SK-N-MC (cell line): ENCODE data around the gene AQP2.

Experiments used
- DNase-seq: peaks from one replicate; pipeline ENCODE4 v3.0.0-alpha.2; 2011; ENCODE audit warnings: low read depth, low spot score
- H3K27ac ChIP-seq: fragments of 200-600 bp; sonication (generic); 2 replicates; pipeline ENCODE4 v1.5.1; 2016; ENCODE audit warnings: mixed run types
- H3K36me3 ChIP-seq: fragments of 200-600 bp; sonication (generic); 2 replicates; pipeline ENCODE4 v1.6.1; 2017; ENCODE audit warnings: antibody characterized with exemption, low read length, mixed read lengths; ENCODE audit not compliant: insufficient read depth
- H3K4me3 ChIP-seq: fragments of 200-600 bp; sonication (generic); 2 replicates; pipeline ENCODE4 v1.5.1; 2016
- H3K9ac ChIP-seq: fragments of 200-600 bp; sonication (generic); 2 replicates; pipeline ENCODE4 v1.8.0; 2017; ENCODE audit warnings: mixed run types, mixed read lengths; ENCODE audit not compliant: insufficient read length
- H3K9me3 ChIP-seq: fragments of 200-600 bp; sonication (generic); 2 replicates; pipeline ENCODE4 v1.6.1; 2017; ENCODE audit warnings: low read depth, mild to moderate bottlenecking, antibody characterized with exemption, low read length, moderate library complexity, mixed read lengths
- EZH2 ChIP-seq: fragments of 200-600 bp; sonication (generic); IDR thresholded peaks from one replicate; pipeline ENCODE4 v1.6.1; 2017; ENCODE audit warnings: antibody characterized with exemption
- FOXP2 ChIP-seq: optimal IDR thresholded peaks from 2 replicates; pipeline ENCODE3; 2011; ENCODE audit warnings: mild to moderate bottlenecking, moderate library complexity; ENCODE audit not compliant: insufficient read depth; ENCODE audit errors: extremely low read length, control extremely low read depth
- POLR2AphosphoS5 ChIP-seq: IDR thresholded peaks from 2 replicates; pipeline ENCODE4 v1.6.1; 2012; ENCODE audit warnings: mild to moderate bottlenecking, low read depth, low read length, borderline replicate concordance

Gene AQP2

DNA sequence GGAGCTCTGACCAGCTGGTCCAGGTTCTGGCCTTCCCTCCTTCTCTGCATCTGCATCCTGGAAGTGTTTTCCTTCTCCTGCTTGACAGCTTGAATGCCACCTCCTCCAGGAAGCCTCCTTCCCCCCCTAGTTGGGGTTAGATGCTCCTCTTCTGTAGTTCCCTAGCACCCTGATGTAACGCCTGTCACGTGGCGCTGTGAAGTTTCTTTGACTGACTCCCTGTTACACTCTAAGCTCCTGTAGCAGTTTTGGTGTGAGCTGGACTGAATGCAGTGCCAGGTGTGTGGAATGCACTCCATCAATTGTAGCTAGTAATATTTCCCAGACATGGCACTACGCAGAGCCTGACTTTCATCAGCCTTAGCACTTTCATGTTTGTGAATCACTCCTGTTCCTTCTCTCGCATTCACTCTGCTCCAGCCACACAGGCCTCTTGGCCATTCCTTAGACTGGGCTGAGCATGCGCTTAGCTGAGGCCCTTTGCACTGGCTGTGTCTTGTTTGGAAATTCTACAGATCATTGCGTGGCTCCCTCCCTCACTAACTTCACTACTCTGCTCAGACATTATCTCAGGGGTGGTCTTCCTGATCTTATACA lies 44.7 kb upstream of the AQP2 start:
- H3K9ac ChIP-seq = no peak overlapping the region
- no peak overlapping the region for H3K4me3 ChIP-seq
- no peaks in the 10 kb centered on the region for H3K9me3 ChIP-seq
- H3K36me3 ChIP-seq = no peaks in the 10 kb centered on the region
- DNase-seq = no peak
- no peak for TF ChIP-seq POLR2AphosphoS5
- TF ChIP-seq EZH2 = no peak
- no peak for TF ChIP-seq FOXP2
- H3K27ac ChIP-seq = no peak overlapping the region

DNA sequence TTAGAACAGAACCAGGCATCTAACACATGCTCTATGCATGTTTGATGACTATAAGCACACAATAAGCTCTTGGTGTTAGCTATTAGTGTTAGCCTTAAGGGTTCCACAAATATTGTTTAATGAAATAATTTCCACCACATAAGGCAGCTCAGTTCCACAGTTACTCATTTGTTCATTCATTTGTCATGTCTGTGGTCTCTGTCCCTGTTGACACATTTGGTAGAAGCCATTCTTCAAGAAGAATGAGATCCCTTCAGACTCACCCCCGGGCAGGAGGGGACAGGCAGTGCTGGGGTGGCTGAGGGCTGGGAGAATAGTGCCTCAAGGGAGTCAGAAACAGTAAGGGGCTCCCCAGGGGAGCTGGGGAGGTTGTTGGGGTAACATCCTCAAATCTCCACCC lies 43.2 kb upstream of the AQP2 start:
- no peak for DNase-seq
- H3K36me3 ChIP-seq = no peaks in the 10 kb centered on the region
- TF ChIP-seq POLR2AphosphoS5 = no peak
- TF ChIP-seq EZH2 = no peak
- no peak for TF ChIP-seq FOXP2
- H3K9ac ChIP-seq = no peak overlapping the region
- H3K9me3 ChIP-seq = no peaks in the 10 kb centered on the region
- no peak overlapping the region for H3K4me3 ChIP-seq
- no peak overlapping the region for H3K27ac ChIP-seq

DNA sequence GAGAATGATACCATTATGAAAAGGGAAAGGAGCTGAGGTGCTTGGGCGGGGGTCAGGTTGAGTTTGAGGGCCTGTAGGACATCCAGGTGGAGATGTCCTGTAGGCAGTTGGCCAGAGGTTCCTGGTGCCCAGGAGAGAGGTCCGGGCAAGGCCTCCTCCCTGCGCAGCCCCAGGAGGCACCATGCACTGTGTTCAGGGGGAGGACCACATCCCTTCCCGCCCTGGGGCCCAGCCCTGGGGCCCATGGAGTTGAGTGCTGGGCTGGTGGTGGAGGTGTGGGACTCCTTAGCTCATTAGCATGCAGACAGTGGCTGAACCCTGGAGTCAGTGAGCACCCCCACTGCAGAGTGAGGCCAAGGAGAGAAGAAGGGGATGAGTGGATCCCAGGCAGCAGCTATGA lies 41.2 kb upstream of the AQP2 start:
- Histone ChIP-seq H3K9ac (no peak overlapping the region), H3K27ac (no peak overlapping the region), H3K36me3 (no peaks in the 10 kb centered on the region), H3K9me3 (no peaks in the 10 kb centered on the region), H3K4me3 (no peak overlapping the region)
- TF ChIP-seq EZH2 (no peak), FOXP2 (no peak), POLR2AphosphoS5 (no peak)
- DNase-seq = no peak

DNA sequence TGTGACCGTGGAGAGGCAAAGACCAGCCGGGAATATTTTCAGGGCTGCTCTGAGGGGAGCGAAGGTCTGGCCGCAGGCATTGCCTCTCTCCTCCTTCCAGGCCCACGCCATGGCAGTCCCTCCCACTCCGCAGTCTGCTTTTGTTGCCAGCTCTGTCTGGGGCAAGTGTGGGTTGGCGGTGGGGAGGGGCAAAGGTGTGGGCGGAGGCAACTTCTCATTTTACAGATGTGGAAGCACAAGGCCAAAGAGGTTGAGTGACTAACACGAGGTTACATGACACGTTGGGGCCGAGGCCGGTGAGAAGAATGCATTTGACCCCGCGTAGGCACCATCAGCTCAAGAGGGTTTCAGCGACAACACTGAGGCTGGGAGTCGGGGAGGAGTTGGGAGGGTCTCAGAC lies 40.7 kb upstream of the AQP2 start:
- H3K36me3 ChIP-seq = no peaks in the 10 kb centered on the region
- H3K27ac ChIP-seq = no peak overlapping the region
- DNase-seq = no peak
- no peak overlapping the region for H3K9ac ChIP-seq
- no peak overlapping the region for H3K4me3 ChIP-seq
- TF ChIP-seq EZH2 = no peak
- no peak for TF ChIP-seq FOXP2
- no peak for TF ChIP-seq POLR2AphosphoS5
- no peaks in the 10 kb centered on the region for H3K9me3 ChIP-seq

DNA sequence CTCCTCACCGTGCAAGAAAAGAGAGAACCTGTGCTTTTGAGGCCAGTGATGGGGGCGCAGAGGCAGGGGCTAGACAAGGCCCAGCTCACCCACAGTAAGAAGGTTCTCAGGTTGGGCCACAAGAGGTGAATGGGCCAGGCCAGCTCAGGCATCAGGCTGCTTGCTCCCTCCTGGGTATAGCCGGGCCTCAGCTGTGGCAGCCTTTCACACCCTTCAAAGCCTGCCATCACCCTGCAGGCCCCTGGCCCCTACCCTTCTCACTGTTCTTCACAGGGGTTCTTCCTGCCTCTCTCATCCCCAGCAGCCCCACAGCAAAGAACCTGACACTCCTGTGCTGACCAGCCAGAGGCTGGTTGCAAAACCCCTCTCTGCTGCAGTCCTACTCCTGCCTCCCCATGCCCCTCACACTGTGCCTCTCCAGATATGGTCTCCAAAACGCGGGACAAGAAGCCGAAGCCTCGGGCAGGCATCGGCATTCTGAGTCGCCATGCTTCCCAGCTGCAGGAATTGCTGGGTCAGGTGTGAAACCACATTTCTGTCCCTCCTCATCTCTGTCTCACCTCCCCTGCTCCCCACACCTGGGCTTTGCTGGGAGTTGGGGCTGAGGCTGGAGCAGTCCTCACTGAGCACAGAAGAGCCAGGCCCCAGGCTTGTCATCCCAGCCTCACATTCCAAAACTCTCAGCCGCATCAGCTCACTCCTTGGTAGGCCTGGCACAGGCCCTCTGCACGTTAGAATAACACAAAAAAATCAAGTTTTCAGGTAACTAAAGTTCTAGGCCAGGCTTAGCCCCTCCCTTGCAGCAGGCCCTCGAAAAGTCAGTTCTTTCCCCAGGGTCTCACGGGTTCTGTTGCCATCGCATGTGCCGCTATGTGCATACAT lies 40.0 kb upstream of the AQP2 start:
- DNase-seq = no peak
- no peak overlapping the region for H3K27ac ChIP-seq
- no peaks in the 10 kb centered on the region for H3K9me3 ChIP-seq
- H3K36me3 ChIP-seq = no peaks in the 10 kb centered on the region
- TF ChIP-seq POLR2AphosphoS5 = no peak
- no peak for TF ChIP-seq EZH2
- no peak for TF ChIP-seq FOXP2
- no peak overlapping the region for H3K9ac ChIP-seq
- no peak overlapping the region for H3K4me3 ChIP-seq

DNA sequence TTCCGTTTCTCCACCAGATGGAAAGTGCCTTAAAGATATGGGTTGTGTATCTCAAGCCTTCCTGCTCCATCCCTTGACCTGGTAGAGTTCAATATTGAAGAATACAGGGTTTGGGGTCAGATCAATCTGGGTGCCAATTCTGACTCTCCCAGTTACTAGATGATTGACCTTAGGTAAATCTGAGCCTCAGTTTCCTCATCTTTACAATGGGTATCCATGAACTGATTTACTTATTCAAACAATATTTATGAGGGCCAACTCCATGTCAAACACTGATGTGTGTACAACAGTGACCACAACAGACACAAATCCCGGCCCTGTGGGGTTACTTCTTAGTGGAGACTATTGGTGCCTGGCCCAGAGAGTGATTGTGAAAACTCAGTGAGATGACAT lies 39.3 kb upstream of the AQP2 start:
- H3K4me3 ChIP-seq = no peak overlapping the region
- TF ChIP-seq FOXP2 (no peak), POLR2AphosphoS5 (no peak), EZH2 (no peak)
- H3K9me3 ChIP-seq = no peaks in the 10 kb centered on the region
- no peak overlapping the region for H3K9ac ChIP-seq
- no peak overlapping the region for H3K27ac ChIP-seq
- no peak for DNase-seq
- H3K36me3 ChIP-seq = no peaks in the 10 kb centered on the region

DNA sequence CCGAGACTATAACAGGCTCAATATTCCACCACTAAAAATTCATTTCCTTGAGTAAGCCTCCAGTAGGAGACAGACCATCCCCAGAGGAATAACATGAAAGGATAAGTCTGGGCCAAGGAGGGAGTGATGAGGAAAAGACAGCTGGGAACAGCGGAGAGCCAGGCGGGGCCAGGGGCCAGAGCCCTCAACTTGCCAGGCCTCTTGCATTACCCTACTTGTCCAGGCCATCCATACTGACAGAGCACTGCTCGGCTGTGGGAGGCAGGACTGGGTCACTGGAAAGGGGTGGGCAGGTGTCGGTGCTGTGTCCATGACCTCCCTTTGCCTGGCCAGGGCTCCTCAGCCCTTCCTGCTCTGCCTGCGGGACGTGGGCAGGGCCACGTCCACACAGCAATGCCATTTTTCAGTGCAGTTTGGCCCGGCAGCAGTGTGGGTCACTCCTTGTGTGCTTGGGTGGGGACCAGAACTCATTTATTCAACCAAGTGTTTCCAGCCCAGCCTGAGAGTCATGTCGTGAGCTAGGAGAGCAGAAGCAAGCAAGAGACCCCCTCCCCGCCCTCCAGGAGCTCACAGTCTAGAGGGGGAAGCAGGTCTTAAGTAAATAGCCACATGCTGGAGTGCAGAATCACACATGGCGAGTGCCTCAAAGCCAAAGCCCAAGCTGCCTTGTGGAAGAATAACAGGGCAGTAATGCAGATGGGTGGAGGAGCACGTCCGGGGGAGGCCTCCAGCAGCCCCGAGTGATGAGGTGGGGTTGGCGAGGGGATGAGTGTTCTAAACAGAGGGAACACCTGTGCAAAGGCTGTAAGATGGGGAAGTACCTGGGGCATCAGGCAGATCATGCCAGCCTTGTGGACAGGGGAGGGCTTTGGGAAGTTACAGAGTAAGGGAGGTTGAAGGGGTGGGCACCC lies 37.9 kb upstream of the AQP2 start:
- Histone ChIP-seq H3K36me3 (no peaks in the 10 kb centered on the region), H3K9me3 (no peaks in the 10 kb centered on the region), H3K9ac (no peak overlapping the region), H3K27ac (no peak overlapping the region), H3K4me3 (no peak overlapping the region)
- TF ChIP-seq FOXP2 = no peak
- TF ChIP-seq EZH2 = no peak
- no peak for TF ChIP-seq POLR2AphosphoS5
- no peak for DNase-seq
